HG02610 (cell line): Measurements from ENCODE around the gene LMAN2L.

Experiments
- ATAC-seq: cut with Tn5 transposase; IDR thresholded peaks from one replicate; pipeline ENCODE4 v1.9.1; 2021; ENCODE audit warnings: mild to moderate bottlenecking, moderate library complexity; ENCODE audit not compliant: unreplicated experiment

The LMAN2L gene

DNA sequence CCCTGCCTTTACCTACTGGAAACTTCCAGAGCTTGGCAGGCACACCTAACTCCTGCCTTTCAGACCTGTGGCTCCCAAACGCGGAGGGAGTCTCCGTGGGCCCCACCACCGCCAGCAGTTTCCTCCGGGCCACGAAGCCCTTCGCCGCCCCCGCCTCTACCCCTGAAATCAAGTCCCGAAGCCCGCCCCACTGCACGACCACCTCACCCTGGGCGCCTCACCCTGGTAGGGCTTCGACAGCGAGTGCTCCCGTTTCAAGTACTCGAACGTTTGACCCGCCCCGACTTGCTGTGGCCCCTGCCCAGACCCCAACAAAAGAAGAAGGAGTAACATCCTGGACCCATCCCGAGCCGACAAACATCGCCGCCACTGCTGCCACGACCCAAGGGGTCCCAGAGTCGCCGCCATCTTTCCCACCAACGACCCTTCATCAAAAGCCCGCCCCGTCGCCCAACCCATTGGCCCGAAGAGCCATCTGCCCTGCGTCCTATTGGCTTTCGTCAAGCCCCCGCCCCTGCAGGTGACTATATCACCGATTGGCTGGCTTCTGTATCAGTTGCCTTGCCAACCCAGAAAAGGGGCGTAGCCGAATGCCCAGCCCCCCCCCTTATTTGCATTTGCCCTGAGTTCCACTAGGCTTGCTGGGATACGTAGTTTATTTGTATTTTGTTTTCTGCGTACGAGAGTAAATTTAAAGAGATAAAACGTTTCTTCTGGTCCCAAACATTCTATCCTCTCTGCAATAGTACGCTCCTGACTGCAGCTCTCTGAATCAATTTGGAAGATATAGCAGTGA is at the start of gene LMAN2L:
TSS of gene LMAN2L (minus strand) at position 432 of the 796 bp plus-strand sequence. CDS start at position 408, 24 bp downstream.
- peak; percentile 100 for ATAC-seq

GRCh38 chr2:96789245-96789617 is 49.4 kb upstream of the LMAN2L start:
- ATAC-seq, result no peak

DNA sequence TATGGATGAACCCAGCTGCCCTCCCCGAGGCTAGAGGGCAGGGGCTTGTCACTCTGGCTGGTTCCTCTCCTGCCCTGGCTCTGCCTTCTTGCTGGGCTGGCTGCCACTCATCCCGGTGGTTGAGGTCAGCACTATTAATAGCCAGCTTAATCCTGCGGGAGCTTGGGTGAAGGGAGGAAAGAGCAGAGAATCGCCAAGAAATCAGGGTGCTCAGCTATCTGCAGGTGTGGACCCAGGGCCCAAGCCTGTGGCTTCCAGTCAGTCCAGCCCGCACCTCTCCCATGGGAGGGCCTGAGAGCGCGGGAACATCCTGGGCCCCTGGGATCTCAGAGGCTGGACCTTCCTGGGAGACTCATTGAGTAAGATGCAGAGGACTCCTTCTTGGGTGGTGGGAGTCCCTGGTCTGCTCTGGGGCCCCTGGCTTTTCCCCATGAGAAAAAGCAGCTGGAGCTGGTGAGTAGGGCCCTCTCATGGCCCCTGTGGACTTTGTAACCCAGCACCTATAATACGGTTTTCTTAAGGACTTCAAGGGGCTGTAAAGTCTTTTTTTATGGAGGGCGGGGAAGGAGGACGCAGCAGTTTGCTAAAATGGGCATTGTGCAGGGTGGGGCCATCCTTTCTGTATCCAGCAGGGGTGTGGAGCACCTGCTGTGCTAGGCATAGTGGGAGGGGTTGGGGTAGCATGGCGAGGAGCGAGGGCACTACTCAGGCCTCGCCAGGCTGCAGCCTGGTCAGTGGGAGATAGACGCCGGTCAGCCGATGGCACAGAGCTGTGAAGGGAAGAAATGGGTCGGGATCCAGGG is 48.8 kb upstream of the LMAN2L start:
- ATAC-seq, result no peak

DNA sequence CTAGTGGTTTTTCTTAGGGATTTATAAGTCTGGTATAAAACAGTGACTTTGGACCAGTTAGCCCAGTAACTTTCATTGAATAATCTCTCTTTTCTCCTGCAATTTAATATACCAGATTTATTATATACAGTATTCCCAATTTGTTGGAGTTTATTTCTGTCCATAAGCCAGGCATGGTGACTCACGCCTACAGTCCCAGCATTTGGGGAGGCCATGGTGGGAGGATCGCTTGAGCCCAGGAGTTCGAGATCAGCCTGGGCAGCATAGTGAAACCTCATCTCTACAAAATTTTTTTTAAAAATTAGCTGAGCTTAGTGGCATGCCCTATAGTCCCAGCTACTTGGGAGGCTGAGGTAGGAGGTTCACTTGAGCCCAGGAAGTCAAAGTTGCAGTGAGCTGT is 47.5 kb upstream of the LMAN2L start:
- ATAC-seq, result no peak

- ATAC-seq, result no peak
These were observed 43.5 kb upstream of the LMAN2L start for GRCh38 chr2:96783388-96783787.

DNA sequence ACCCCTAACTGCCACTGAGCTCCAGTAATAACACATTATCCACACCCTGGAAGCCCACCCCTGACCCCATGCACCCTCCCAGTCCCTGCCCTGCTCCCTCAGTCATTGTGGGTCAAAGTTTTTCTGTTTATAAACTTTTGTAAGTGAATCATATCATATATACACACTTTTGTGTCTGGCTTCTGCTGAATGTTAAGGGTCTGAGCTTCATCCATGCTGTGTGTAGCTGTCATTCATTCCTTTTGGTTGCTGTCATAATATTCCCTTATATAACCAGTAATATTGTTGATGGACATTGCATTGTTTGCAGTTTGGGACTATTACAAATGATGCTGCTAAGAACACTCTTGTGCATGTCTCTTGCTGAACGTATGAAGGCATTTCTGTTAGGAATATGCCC is 35.3 kb upstream of the LMAN2L start:
- no peak for ATAC-seq

DNA sequence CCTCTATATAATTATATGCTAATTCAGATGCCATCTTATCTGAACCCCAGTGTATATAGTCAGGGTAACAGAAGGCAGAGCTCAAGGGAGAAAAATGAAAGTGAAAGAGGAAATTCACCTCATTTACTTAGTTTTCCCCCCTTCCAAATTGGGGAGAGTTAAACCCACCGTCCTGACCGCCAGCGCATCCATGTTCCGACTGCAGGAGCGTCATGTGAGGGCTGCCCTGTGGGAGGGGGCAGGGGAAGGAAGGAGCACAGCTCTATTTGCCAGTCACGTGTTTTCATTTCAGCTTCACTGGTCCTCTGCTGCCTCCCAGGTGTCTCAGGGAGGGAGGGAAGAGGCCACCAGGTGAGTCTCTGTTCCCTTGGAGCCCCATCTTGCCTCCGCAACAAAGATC is 34.1 kb upstream of the LMAN2L start:
- ATAC-seq, result no peak

DNA sequence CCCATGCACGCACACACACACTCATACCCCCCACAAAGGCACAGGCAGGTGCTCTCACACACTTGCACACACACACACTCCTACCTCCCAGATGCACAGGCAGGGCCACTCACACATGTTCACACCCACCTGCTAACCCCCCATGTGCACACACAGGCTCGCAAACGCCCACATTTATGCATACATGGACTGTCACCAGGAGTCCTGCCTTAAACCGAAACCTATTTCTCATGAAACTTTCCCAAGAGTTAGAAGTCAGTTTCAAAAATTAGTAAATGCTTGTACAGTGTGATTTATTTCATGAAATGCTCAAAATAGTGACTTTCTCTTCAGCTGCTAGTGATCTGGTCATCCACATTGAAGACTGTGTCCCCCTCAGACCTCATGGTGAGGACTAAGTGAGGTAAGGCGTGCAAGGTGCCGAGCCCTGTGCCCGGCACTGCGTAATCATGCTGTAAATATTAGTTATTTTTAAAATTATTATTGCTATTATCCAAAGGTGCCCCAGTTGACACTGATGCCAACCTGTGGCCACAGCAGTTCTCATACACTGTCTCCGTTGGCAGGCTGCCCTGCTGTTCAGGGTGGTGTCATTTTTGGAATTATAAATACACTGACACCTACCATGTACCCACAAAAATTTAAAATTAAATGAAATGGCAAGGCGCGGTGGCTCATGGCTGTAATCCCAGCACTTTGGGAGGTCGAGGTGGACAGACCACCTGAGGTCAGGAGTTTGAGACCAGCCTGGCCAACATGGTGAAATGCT is 33.2 kb upstream of the LMAN2L start:
- ATAC-seq, result peak; percentile 38

- no peak for ATAC-seq
These were observed 32.1 kb upstream of the LMAN2L start for GRCh38 chr2:96771796-96772618.

GRCh38 chr2:96770442-96771202 is 30.8 kb upstream of the LMAN2L start:
- no peak for ATAC-seq

DNA sequence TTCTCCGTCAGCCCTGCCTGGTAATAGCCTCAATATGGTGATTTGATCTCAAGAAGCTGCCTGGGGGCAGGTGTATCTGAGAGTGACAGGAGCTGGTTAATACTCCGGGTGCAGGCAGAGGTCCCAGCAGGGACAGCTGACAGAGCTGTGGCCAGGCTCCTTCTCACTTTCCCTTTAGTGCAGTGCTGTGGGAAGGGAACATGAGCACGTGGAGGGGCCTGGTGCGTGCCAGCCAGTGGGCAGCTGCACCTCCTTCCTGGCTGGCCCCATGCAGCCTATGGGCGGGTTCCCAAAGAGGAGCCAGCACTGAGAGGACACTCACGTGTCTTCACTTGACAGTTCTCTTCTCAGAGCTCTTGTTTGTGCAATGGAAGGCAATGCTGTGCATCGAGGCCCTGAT is 29.9 kb upstream of the LMAN2L start:
- ATAC-seq, result no peak

GRCh38 chr2:96768083-96768561 is 28.3 kb upstream of the LMAN2L start:
- peak; percentile 61 for ATAC-seq

DNA sequence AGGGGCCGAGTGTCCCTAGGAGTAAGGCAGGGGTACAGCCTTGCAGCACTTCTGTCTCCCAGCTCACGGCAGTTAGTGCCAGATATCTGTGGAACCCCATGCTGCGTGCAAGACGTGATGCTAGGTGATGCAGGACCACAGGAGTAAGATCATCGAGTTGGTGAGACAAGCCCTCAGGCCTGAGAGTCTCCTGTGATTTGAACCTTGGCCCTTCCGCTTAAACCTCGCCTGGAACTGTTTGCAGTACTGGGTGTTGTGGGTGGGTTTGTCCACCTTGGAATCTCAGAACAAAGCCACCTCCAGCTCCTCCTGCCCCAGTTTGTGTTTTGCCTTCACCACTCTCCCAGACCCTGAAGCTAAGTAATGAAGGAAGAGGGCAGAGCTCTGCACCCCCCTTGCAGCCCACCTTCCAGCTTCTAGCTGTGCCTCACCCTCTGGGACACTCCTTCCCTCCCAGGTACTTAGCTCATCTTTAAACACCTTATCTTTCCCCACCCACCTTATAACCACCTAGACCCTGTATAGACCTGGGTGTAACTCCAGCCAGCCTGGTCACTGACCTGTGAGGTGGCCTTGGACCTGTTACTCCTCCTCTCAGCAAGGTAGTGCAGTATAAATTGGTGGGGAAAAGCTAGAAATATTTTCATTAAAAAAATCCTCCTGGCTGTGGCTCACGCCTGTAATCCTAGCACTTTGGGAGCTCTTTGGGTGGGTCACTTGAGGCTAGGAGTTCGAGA is 27.4 kb upstream of the LMAN2L start:
- ATAC-seq, result no peak

GRCh38 chr2:96764253-96764637 is 24.4 kb upstream of the LMAN2L start:
- no peak for ATAC-seq

DNA sequence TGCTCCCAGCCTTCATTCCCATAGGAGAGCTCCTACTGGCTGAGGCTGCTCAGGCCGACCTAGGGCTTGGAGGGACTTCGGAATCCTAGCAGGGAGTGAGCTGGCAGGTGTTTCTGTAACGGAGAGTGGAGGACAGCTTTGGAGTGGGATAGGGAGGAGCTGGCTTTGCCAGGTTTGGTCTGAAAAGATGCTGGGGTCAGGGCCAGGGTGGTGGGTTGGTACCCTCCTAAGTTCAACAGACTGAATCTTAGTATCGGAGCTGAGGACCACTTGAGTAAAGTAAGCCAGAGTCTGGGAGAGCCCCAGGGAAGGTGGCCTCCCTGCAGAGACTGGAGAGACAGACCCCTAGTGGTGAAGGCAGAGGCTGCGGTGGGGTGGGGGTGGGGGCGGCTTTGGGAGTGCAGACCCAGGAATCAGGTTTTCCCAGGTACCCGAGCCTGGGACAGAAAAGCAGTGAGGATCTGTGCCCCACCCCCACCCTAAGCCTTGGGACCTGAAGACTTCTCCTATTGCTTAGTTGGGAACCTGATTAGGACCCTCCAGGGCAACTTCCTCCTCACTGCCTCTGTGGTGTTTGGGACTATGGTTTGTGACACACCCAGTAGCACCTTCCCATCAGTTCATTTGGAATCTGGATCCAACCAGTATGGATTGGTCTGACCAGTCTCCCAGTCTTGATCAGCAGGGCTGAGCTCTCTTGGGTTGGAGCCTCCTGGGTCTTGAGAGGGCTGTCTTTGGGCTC is 23.8 kb upstream of the LMAN2L start:
- no peak for ATAC-seq

- ATAC-seq, result no peak
These were observed 22.9 kb upstream of the LMAN2L start for GRCh38 chr2:96762529-96763311.

DNA sequence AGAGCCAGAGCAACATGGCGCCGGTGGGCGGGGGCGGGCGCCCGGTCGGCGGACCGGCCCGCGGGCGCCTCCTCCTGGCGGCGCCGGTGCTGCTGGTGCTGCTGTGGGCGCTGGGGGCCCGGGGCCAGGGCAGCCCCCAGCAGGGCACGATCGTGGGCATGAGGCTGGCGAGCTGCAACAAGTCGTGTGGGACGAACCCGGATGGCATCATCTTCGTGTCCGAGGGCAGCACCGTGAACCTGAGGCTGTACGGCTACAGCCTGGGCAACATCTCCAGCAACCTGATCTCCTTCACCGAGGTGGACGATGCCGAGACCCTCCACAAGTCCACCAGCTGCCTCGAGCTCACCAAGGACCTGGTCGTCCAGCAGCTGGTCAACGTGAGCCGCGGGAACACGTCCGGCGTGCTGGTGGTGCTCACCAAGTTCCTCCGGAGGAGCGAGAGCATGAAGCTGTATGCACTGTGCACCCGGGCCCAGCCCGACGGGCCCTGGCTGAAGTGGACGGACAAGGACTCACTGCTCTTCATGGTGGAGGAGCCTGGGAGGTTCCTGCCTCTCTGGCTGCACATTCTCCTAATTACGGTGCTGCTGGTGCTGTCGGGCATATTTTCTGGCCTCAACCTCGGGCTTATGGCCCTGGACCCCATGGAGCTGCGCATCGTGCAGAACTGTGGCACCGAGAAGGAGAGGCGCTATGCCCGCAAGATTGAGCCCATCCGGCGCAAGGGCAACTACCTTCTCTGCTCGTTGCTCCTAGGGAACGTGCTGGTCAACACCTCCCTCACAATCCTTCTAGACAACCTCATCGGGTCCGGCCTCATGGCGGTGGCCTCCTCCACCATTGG is 21.3 kb upstream of the LMAN2L start:
- ATAC-seq, result peak; percentile 7
